B cell (primary cell): ENCODE data around the gene PDE11A. TPM values are rescaled to one million over a fixed set of nuclear protein-coding genes. Genes with fewer than 3 reads are reported as not detected.

Source experiments
- ATAC-seq: fragments of 200-7000 bp; cut with Tn5 transposase; one replicate; pipeline ENCODE4 v1.10.0; 2021; ENCODE audit warnings: low read depth, mild to moderate bottlenecking, moderate number of reproducible peaks, moderate library complexity
- CTCF ChIA-PET: fragments of 350-600 bp; sonication (Branson Sonifier 250); formaldehyde crosslinking; loops from one replicate; lab custom pipeline; 2021; ENCODE audit warnings: antibody characterized with exemption, inconsistent platforms; lab: Charles Lee
- POLR2A ChIA-PET: fragments of 350-600 bp; sonication (Branson Sonifier 250); formaldehyde crosslinking; loops from one replicate; lab custom pipeline; 2021; ENCODE audit warnings: antibody characterized with exemption; lab: Charles Lee
- DNase-seq: peaks from one replicate; pipeline ENCODE4 v3.0.0; 2013
- H2AFZ ChIP-seq: 2 replicates; pipeline ENCODE4 v1.6.1; 2012; ENCODE audit warnings: mild to moderate bottlenecking, low read depth, low read length; ENCODE audit not compliant: insufficient read depth, poor library complexity, severe bottlenecking
- H3K27ac ChIP-seq, 2 donors: 1 replicate in 1 of 2; 2 replicates in 1 of 2; pipeline ENCODE4 v1.5.1; 2012 to 2013; ENCODE audit warnings: low read length in 2 of 2, mild to moderate bottlenecking in 2 of 2, moderate library complexity in 1 of 2
- H3K27me3 ChIP-seq, 4 experiments: fragments of 200-600 bp in 1 of 4; sonication (generic) in 1 of 4; replicated peaks in 1 of 4; 1 replicate in 2 of 4; 2 replicates in 2 of 4; pipeline versions ENCODE4 v1.6.1 to v1.7.0; 2013 to 2016; ENCODE audit warnings: low read length in 3 of 4, mild to moderate bottlenecking in 2 of 4, mixed read lengths in 1 of 4, moderate library complexity in 1 of 4; ENCODE audit not compliant: insufficient read depth in 4 of 4, control insufficient read depth in 3 of 4; ENCODE audit errors: control extremely low read depth in 1 of 4
- H3K36me3 ChIP-seq, 2 experiments: replicated peaks in 1 of 2; 1 replicate in 1 of 2; 2 replicates in 1 of 2; pipeline versions ENCODE4 v1.6.1 to v1.7.1; 2013; ENCODE audit warnings: low read length in 1 of 2; ENCODE audit not compliant: insufficient read depth in 2 of 2, control insufficient read depth in 1 of 2; ENCODE audit errors: control extremely low read depth in 1 of 2, extremely low read depth in 1 of 2
- H3K4me1 ChIP-seq, 2 donors: fragments of 200-600 bp in 1 of 2; sonication (generic) in 1 of 2; 1 replicate in 1 of 2; 2 replicates in 1 of 2; pipeline versions ENCODE4 v1.5.1 to v1.6.1; 2013 to 2017; ENCODE audit warnings: low read length in 2 of 2; ENCODE audit not compliant: control insufficient read depth in 2 of 2, insufficient read depth in 2 of 2
- H3K4me2 ChIP-seq: replicated peaks from 2 replicates; pipeline ENCODE3; 2012; ENCODE audit warnings: mild to moderate bottlenecking, low read depth, low read length; ENCODE audit not compliant: poor library complexity, severe bottlenecking
- H3K4me3 ChIP-seq, 5 experiments: fragments of 200-600 bp in 1 of 5; sonication (generic) in 1 of 5; 1 replicate in 3 of 5; 2 replicates in 2 of 5; pipeline versions ENCODE4 v1.5.1 to v1.7.0; 2011 to 2016; ENCODE audit warnings: low read length in 4 of 5, mild to moderate bottlenecking in 4 of 5, low read depth in 2 of 5, control low read depth in 1 of 5, moderate library complexity in 1 of 5; ENCODE audit not compliant: insufficient read depth in 1 of 5; ENCODE audit errors: control extremely low read depth in 1 of 5, extremely low read depth in 1 of 5
- H3K79me2 ChIP-seq: fragments of 200-600 bp; sonication (generic); one replicate; pipeline ENCODE4 v1.6.0; 2016; ENCODE audit warnings: low read length; ENCODE audit not compliant: control insufficient read depth, insufficient read depth
- H3K9ac ChIP-seq: fragments of 200-600 bp; sonication (generic); 2 replicates; pipeline ENCODE4 v1.6.1; 2017; ENCODE audit warnings: mild to moderate bottlenecking, low read length, moderate library complexity
- H3K9me3 ChIP-seq, 3 donors: one replicate each; pipeline versions ENCODE4 v1.6.1 to v1.7.1; 2013; ENCODE audit warnings: low read length in 2 of 3; ENCODE audit not compliant: control insufficient read depth in 2 of 3, insufficient read depth in 1 of 3; ENCODE audit errors: control extremely low read depth in 1 of 3
- H4K20me1 ChIP-seq: 2 replicates; pipeline ENCODE4 v1.6.0; 2012; ENCODE audit warnings: mild to moderate bottlenecking, low read length; ENCODE audit not compliant: insufficient read depth, control insufficient read depth, poor library complexity, severe bottlenecking
- H3K27ac Mint-ChIP-seq: one replicate; pipeline ENCODE4 v1.8.0; 2021; ENCODE audit warnings: mixed read lengths
- H3K27me3 Mint-ChIP-seq: one replicate; pipeline ENCODE4 v1.8.0; 2021; ENCODE audit warnings: mixed read lengths
- H3K4me1 Mint-ChIP-seq: one replicate; pipeline ENCODE4 v1.8.0; 2021; ENCODE audit warnings: mixed read lengths
- H3K4me3 Mint-ChIP-seq: one replicate; pipeline ENCODE4 v1.8.0; 2021; ENCODE audit warnings: mixed read lengths
- H3K9me3 Mint-ChIP-seq: one replicate; pipeline ENCODE4 v1.8.0; 2022; ENCODE audit warnings: mixed read lengths; ENCODE audit not compliant: insufficient read depth
- CTCF ChIP-seq: fragments of 200-600 bp; IDR thresholded peaks from one replicate; pipeline ENCODE4 v1.8.0; 2022; ENCODE audit warnings: antibody characterized with exemption, mild to moderate bottlenecking
- EZH2 ChIP-seq: IDR thresholded peaks from 2 replicates; pipeline ENCODE4 v1.6.1; 2012; ENCODE audit warnings: borderline replicate concordance, low read depth, mild to moderate bottlenecking, moderate library complexity, low read length; ENCODE audit not compliant: insufficient read depth, poor library complexity, severe bottlenecking
- WGBS: methylation state at CpG from one replicate; pipeline ENCODE4 v1.1.5; 2013; ENCODE audit warnings: missing lambda C conversion rate; ENCODE audit not compliant: insufficient coverage; 5-methylcytosine and 5-hydroxymethylcytosine counted together
- intact Hi-C: fragments of 100-400 bp; cut with micrococcal nuclease; formaldehyde crosslinking; loops from one replicate; pipeline ENCODE4 v1.10.0; 2022
- polyA plus RNA-seq: library from polyadenylated mRNA; depleted of rRNA; stranded (reverse); fragments of >200 nt; gene quantifications from 2 replicates; pipeline ENCODE4 v1.2.3, GENCODE V29; 2012
- total RNA-seq, 2 donors: library from RNA; stranded (reverse); fragments of 120-200 nt in 1 of 2; gene quantifications; 1 replicate in 1 of 2; 2 replicates in 1 of 2; pipeline versions ENCODE4 v1.2.3 to v1.2.4, GENCODE V29; 2013 to 2022

PDE11A gene
- total and polyA plus RNA-seq, 2 donors (not counting 1 experiment from before 2014, with no cell fraction given): 0.25 TPM; not detected in 1

GRCh38 chr2:177873915-177874314 is 198.7 kb downstream of the PDE11A start:
- H3K36me3 ChIP-seq: no peaks in the 10 kb centered on the region
- ChIA-PET POLR2A (no interaction called here), CTCF (no interaction called here)
- H3K4me1 Mint-ChIP-seq: no peaks in the 10 kb centered on the region
- no peak overlapping the region for H3K27ac Mint-ChIP-seq
- intact Hi-C loops: no loop called here
- no peak overlapping the region for H3K4me3 ChIP-seq
- no peak overlapping the region for H2AFZ ChIP-seq
- 90% methylated on average over 1 of the region's 1 CpG for WGBS
- no peaks in the 10 kb centered on the region for H4K20me1 ChIP-seq
- H3K27ac ChIP-seq: no peak overlapping the region
- no peak overlapping the region for H3K4me2 ChIP-seq
- H3K9ac ChIP-seq: no peak overlapping the region
- H3K4me1 ChIP-seq: no peaks in the 10 kb centered on the region
- TF ChIP-seq EZH2 (no peak), CTCF (no peak)
- H3K9me3 ChIP-seq: no peaks in the 10 kb centered on the region
- H3K4me3 Mint-ChIP-seq: no peak overlapping the region
- peaks cover 3% of the 10 kb centered on the region for H3K27me3 Mint-ChIP-seq
- H3K79me2 ChIP-seq: no peaks in the 10 kb centered on the region
- no peaks in the 10 kb centered on the region for H3K9me3 Mint-ChIP-seq
- DNase-seq (no peak), ATAC-seq (no peak)
- H3K27me3 ChIP-seq: no peaks in the 10 kb centered on the region

- no peaks in the 10 kb centered on the region for H3K4me1 Mint-ChIP-seq
- no peak overlapping the region for H3K27ac ChIP-seq
- POLR2A ChIA-PET: no interaction called here
- H3K4me3 ChIP-seq: no peak overlapping the region
- peaks cover 3% of the 10 kb centered on the region for H3K27me3 Mint-ChIP-seq
- intact Hi-C loops: no loop called here
- CTCF ChIA-PET: no interaction called here
- H4K20me1 ChIP-seq: no peaks in the 10 kb centered on the region
- no peak overlapping the region for H3K9ac ChIP-seq
- H3K9me3 Mint-ChIP-seq: no peaks in the 10 kb centered on the region
- no peaks in the 10 kb centered on the region for H3K27me3 ChIP-seq
- H3K27ac Mint-ChIP-seq: no peak overlapping the region
- H2AFZ ChIP-seq: no peak overlapping the region
- H3K79me2 ChIP-seq: no peaks in the 10 kb centered on the region
- ATAC-seq (no peak), DNase-seq (no peak)
- no peak for TF ChIP-seq EZH2
- TF ChIP-seq CTCF: no peak
- no peaks in the 10 kb centered on the region for H3K4me1 ChIP-seq
- no peaks in the 10 kb centered on the region for H3K36me3 ChIP-seq
- H3K9me3 ChIP-seq: no peaks in the 10 kb centered on the region
- no peak overlapping the region for H3K4me2 ChIP-seq
- no peak overlapping the region for H3K4me3 Mint-ChIP-seq
Measured at GRCh38 chr2:177872286-177872685, 200.3 kb downstream of the PDE11A start.
